ENCODE data around the gene SLC16A10.

SLC16A10 gene

GRCh38 chr6:111101987-111102386 is 14.7 kb downstream of the SLC16A10 start:
- no peak for TF ChIP-seq EZH2phosphoT487 (IDR thresholded peaks at IDR 0.05; ENCODE audit: low read depth)
- TF ChIP-seq CTCF (IDR thresholded peaks at IDR 0.05; ENCODE audit: low read depth, low read length): no peak
- Histone ChIP-seq H3K79me2 (ENCODE audit: low read length) (no peaks in the 10 kb centered on the region), H2AFZ (ENCODE audit: low read depth, low read length) (no peak overlapping the region), H3K4me1 (ENCODE audit: low read length) (no peaks in the 10 kb centered on the region), H3K4me3 (ENCODE audit: low read length) (no peak overlapping the region), H3K4me2 (ENCODE audit: low read length) (no peak overlapping the region), H4K20me1 (ENCODE audit: insufficient read depth, low read length) (no peaks in the 10 kb centered on the region), H3K36me3 (replicated peaks; ENCODE audit: low read depth, low read length) (no peaks in the 10 kb centered on the region), H3K9ac (ENCODE audit: low read length) (no peak overlapping the region), H3K27ac (ENCODE audit: low read length) (no peak overlapping the region), H3K27me3 (ENCODE audit: low read depth, low read length) (no peaks in the 10 kb centered on the region), H3K9me3 (ENCODE audit: insufficient read depth, low read length) (no peaks in the 10 kb centered on the region)

GRCh38 chr6:111105578-111105977 is 18.3 kb downstream of the SLC16A10 start:
- TF ChIP-seq EZH2phosphoT487 (IDR thresholded peaks at IDR 0.05; ENCODE audit: low read depth) (no peak), CTCF (IDR thresholded peaks at IDR 0.05; ENCODE audit: low read depth, low read length) (no peak)
- Histone ChIP-seq H3K4me2 (ENCODE audit: low read length) (no peak overlapping the region), H3K4me1 (ENCODE audit: low read length) (no peaks in the 10 kb centered on the region), H3K27ac (ENCODE audit: low read length) (no peak overlapping the region), H2AFZ (ENCODE audit: low read depth, low read length) (no peak overlapping the region), H3K9me3 (ENCODE audit: insufficient read depth, low read length) (no peaks in the 10 kb centered on the region), H3K4me3 (ENCODE audit: low read length) (no peak overlapping the region), H3K79me2 (ENCODE audit: low read length) (no peaks in the 10 kb centered on the region), H3K27me3 (ENCODE audit: low read depth, low read length) (no peaks in the 10 kb centered on the region), H3K9ac (ENCODE audit: low read length) (no peak overlapping the region), H4K20me1 (ENCODE audit: insufficient read depth, low read length) (no peaks in the 10 kb centered on the region), H3K36me3 (replicated peaks; ENCODE audit: low read depth, low read length) (no peaks in the 10 kb centered on the region)

- TF ChIP-seq EZH2phosphoT487 (IDR thresholded peaks at IDR 0.05; ENCODE audit: low read depth) (no peak), CTCF (IDR thresholded peaks at IDR 0.05; ENCODE audit: low read depth, low read length) (no peak)
- Histone ChIP-seq H3K4me1 (ENCODE audit: low read length) (no peaks in the 10 kb centered on the region), H3K4me2 (ENCODE audit: low read length) (no peak overlapping the region), H4K20me1 (ENCODE audit: insufficient read depth, low read length) (no peaks in the 10 kb centered on the region), H3K4me3 (ENCODE audit: low read length) (no peak overlapping the region), H3K27me3 (ENCODE audit: low read depth, low read length) (no peaks in the 10 kb centered on the region), H2AFZ (ENCODE audit: low read depth, low read length) (no peak overlapping the region), H3K27ac (ENCODE audit: low read length) (no peak overlapping the region), H3K9ac (ENCODE audit: low read length) (no peak overlapping the region), H3K36me3 (replicated peaks; ENCODE audit: low read depth, low read length) (no peaks in the 10 kb centered on the region), H3K79me2 (ENCODE audit: low read length) (no peaks in the 10 kb centered on the region), H3K9me3 (ENCODE audit: insufficient read depth, low read length) (no peaks in the 10 kb centered on the region)
Measured at GRCh38 chr6:111107589-111107988, 20.3 kb downstream of the SLC16A10 start.

GRCh38 chr6:111110036-111110435 is 22.7 kb downstream of the SLC16A10 start:
- H3K27me3 ChIP-seq (ENCODE audit: low read depth, low read length): no peaks in the 10 kb centered on the region
- no peaks in the 10 kb centered on the region for H3K36me3 ChIP-seq (replicated peaks; ENCODE audit: low read depth, low read length)
- no peak overlapping the region for H2AFZ ChIP-seq (ENCODE audit: low read depth, low read length)
- TF ChIP-seq EZH2phosphoT487 (IDR thresholded peaks at IDR 0.05; ENCODE audit: low read depth) (no peak), CTCF (IDR thresholded peaks at IDR 0.05; ENCODE audit: low read depth, low read length) (no peak)
- H3K4me2 ChIP-seq (ENCODE audit: low read length): no peak overlapping the region
- H3K4me1 ChIP-seq (ENCODE audit: low read length): no peaks in the 10 kb centered on the region
- no peaks in the 10 kb centered on the region for H4K20me1 ChIP-seq (ENCODE audit: insufficient read depth, low read length)
- no peak overlapping the region for H3K4me3 ChIP-seq (ENCODE audit: low read length)
- no peaks in the 10 kb centered on the region for H3K79me2 ChIP-seq (ENCODE audit: low read length)
- H3K9ac ChIP-seq (ENCODE audit: low read length): no peak overlapping the region
- H3K27ac ChIP-seq (ENCODE audit: low read length): no peak overlapping the region
- H3K9me3 ChIP-seq (ENCODE audit: insufficient read depth, low read length): no peaks in the 10 kb centered on the region
